ENCODE measurements around the gene RGS3.

DNA sequence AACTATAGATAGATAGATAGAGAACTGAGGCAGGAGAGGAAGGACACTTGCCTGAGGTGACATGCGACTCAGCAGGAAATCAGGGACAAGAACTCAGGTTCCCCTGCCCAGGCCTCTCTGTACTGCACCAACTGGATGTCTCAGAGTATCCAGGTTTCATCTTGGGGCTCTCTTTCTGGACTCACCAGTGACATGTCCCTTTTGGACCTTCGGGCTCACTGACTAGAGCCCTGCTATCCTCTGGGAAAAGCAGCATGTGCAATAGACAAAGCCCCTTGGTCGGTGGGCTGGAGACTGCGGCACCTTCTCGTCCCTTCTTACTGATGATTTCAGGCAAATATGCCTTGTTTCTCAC is 104.5 kb downstream of the RGS3 start:
- TF ChIP-seq, protein P1, sequence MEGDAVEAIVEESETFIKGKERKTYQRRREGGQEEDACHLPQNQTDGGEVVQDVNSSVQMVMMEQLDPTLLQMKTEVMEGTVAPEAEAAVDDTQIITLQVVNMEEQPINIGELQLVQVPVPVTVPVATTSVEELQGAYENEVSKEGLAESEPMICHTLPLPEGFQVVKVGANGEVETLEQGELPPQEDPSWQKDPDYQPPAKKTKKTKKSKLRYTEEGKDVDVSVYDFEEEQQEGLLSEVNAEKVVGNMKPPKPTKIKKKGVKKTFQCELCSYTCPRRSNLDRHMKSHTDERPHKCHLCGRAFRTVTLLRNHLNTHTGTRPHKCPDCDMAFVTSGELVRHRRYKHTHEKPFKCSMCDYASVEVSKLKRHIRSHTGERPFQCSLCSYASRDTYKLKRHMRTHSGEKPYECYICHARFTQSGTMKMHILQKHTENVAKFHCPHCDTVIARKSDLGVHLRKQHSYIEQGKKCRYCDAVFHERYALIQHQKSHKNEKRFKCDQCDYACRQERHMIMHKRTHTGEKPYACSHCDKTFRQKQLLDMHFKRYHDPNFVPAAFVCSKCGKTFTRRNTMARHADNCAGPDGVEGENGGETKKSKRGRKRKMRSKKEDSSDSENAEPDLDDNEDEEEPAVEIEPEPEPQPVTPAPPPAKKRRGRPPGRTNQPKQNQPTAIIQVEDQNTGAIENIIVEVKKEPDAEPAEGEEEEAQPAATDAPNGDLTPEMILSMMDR (IDR thresholded peaks at IDR 0.05; ENCODE audit: low read length): no peak
- TF ChIP-seq EZH2phosphoT487 (IDR thresholded peaks at IDR 0.05; ENCODE audit: low read length): no peak
- TF ChIP-seq EZH2 (optimal IDR thresholded peaks at IDR 0.05; ENCODE audit: low read depth, low read length): no peak

All from MM.1S (cell line).